Thyroid gland (tissue), 4 donors: ENCODE measurements around the gene BCL2L2. TPM values are rescaled to one million over a fixed set of nuclear protein-coding genes. Genes with fewer than 3 reads are reported as not detected.
"Not testable (repeated sequence)": the region's sequence is repeated elsewhere in the genome, so short reads cannot be mapped to it uniquely, and the experiment has no call there.

Source experiments
- DNase-seq, 2 donors: peaks; one replicate each; pipeline ENCODE4 v3.0.0-alpha.2; 2019
- H3K27ac ChIP-seq, 3 donors: fragments of 200-600 bp; sonication (generic); 1 replicate in 2 of 3; 2 replicates in 1 of 3; pipeline ENCODE4 v1.5.1; 2016 to 2019; ENCODE audit warnings: mild to moderate bottlenecking in 1 of 3, moderate library complexity in 1 of 3
- H3K27me3 ChIP-seq: fragments of 200-600 bp; sonication (generic); one replicate; pipeline ENCODE4 v1.5.1; 2019
- H3K36me3 ChIP-seq, 2 donors: fragments of 200-600 bp; sonication (generic); one replicate each; pipeline ENCODE4 v1.5.1; 2016 to 2019
- H3K4me1 ChIP-seq, 2 donors: fragments of 200-600 bp; sonication (generic); one replicate each; pipeline ENCODE4 v1.5.1; 2017 to 2019
- H3K4me3 ChIP-seq, 3 donors: fragments of 200-600 bp; sonication (generic); replicated peaks in 1 of 3; 1 replicate in 2 of 3; 2 replicates in 1 of 3; pipeline ENCODE4 v1.5.1; 2016; ENCODE audit warnings: mild to moderate bottlenecking in 1 of 3
- H3K9me3 ChIP-seq: fragments of 200-600 bp; sonication (generic); one replicate; pipeline ENCODE4 v1.5.1; 2017
- POLR2A ChIP-seq, 2 donors: fragments of 450-650 bp; IDR thresholded peaks; one replicate each; pipeline ENCODE4 v1.6.1; 2017; ENCODE audit warnings: antibody characterized with exemption in 2 of 2, mild to moderate bottlenecking in 2 of 2, moderate library complexity in 1 of 2
- WGBS, 2 donors: methylation state at CpG; one replicate each; pipeline ENCODE4 v1.1.5; 2017; 5-methylcytosine and 5-hydroxymethylcytosine counted together
- intact Hi-C: fragments of 100-400 bp; cut with DNase I; formaldehyde crosslinking; loops from one replicate; pipeline ENCODE4 v1.15.1; 2023
- total RNA-seq, 4 donors: library from RNA; depleted of rRNA; stranded (reverse); fragments of >200 nt; gene quantifications; one replicate each; pipeline ENCODE4 v1.2.3, GENCODE V29; 2016
- TF ChIP-seq, protein P1 (sequence below), 6 experiments: fragments of 200-600 bp in 3 of 6; fragments of 450-650 bp in 3 of 6; sonication (generic) in 3 of 6; IDR thresholded peaks; one replicate each; pipeline ENCODE4 v1.5.1; 2016 to 2019; ENCODE audit warnings: antibody characterized with exemption in 6 of 6, mild to moderate bottlenecking in 2 of 6, inconsistent platforms in 1 of 6, moderate library complexity in 1 of 6

Gene BCL2L2, protein sequence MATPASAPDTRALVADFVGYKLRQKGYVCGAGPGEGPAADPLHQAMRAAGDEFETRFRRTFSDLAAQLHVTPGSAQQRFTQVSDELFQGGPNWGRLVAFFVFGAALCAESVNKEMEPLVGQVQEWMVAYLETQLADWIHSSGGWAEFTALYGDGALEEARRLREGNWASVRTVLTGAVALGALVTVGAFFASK
- 10 to 100 TPM; 37.3 to 52.8 (median 46.1) TPM for total RNA-seq

DNA sequence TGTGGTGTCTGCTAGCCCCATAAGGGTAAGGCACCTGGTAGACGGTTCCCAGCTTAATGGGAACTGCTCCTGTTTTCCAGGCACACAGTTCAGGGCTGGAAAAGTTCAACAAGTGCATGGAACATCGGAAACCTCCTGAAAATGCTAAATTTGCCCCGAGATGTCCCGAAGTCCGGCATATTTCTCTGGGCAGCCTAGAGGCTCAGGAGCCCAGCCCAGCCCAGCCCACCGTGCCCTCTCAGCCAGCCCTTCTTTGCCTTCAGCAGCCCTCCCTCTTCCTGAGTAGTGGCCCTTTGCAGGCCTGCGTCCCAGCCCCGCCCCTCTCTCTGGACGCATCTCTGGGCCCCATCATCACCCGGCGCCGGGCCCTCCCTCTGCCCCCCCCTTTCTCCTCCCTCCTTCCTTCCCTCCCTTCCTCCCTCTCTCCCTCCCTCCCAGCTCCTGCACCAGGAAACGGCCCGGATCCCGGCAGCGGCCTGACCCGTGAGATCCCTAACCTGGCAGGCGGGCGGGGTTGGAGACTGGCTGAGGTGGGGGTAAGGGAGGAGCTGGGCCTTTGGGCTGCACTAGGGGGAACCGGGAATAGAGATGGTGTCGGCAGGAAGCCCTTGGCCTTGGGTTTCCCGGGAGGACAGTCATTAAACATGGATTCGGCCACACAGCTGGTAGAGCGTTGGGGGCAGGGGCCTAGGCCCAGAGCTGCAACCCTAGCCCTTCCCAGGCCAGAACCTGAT lies at the start of gene BCL2L2:
Gene BCL2L2, plus strand, starts transcription at position 422 of the 734 bp plus-strand sequence. CDS start 935 bp downstream, outside the sequence.
- peak; percentile 96 to 97 for DNase-seq
- Histone ChIP-seq H3K27me3 (no peaks in the 10 kb centered on the region), H3K27ac (peak within 1 kb of the TSS; percentile 70 to 88 (median 87)), H3K36me3 (peaks cover 3 to 8% of the 10 kb centered on the region in 2 donors), H3K4me3 (peak within 1 kb of the TSS in 2 of 3 donors; percentile 69 to 73), H3K4me1 (peaks cover 25 to 38% of the 10 kb centered on the region in 2 donors), H3K9me3 (no peaks in the 10 kb centered on the region)
- WGBS, 2 donors = 0 to 4% methylated on average over 22 to 24 of the region's 24 CpGs
- TF ChIP-seq POLR2A (IDR thresholded peaks at IDR 0.05) = peak; percentile 41 to 82
- TF ChIP-seq, protein P1, sequence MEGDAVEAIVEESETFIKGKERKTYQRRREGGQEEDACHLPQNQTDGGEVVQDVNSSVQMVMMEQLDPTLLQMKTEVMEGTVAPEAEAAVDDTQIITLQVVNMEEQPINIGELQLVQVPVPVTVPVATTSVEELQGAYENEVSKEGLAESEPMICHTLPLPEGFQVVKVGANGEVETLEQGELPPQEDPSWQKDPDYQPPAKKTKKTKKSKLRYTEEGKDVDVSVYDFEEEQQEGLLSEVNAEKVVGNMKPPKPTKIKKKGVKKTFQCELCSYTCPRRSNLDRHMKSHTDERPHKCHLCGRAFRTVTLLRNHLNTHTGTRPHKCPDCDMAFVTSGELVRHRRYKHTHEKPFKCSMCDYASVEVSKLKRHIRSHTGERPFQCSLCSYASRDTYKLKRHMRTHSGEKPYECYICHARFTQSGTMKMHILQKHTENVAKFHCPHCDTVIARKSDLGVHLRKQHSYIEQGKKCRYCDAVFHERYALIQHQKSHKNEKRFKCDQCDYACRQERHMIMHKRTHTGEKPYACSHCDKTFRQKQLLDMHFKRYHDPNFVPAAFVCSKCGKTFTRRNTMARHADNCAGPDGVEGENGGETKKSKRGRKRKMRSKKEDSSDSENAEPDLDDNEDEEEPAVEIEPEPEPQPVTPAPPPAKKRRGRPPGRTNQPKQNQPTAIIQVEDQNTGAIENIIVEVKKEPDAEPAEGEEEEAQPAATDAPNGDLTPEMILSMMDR (IDR thresholded peaks at IDR 0.05) = no peak
- intact Hi-C loops = no loop called here

DNA sequence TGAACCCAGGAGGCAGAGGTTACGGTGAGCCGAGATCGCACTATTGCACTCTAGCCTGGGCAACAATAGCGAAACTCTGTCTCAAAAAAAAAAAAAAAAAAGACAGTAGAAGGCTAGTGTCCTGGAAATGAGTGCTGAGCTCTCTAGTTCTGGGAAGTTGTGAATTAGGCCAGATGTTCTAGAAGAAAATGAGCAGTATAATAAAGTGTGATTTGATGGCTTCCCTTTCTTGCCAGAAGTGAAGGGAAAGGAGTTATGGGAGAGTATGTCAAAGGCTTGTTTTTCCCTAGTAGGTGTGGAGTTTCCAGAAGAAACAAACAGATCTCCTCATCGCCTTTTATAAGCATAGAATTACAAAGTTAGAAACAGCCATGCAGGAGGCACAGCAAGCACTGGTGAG lies 48.4 kb upstream of the BCL2L2 start:
- Histone ChIP-seq H3K27me3 (no peaks in the 10 kb centered on the region), H3K4me1 (peaks cover 0 to 4% of the 10 kb centered on the region in 2 donors), H3K9me3 (peaks cover 4% of the 10 kb centered on the region), H3K4me3 (no peak overlapping the region), H3K27ac (no peak overlapping the region), H3K36me3 (no peaks in the 10 kb centered on the region)
- intact Hi-C loops = no loop called here
- no peak for DNase-seq
- TF ChIP-seq, protein P1 (IDR thresholded peaks at IDR 0.05) = no peak
- TF ChIP-seq POLR2A (IDR thresholded peaks at IDR 0.05) = no peak
- 93 to 94% methylated on average over 5 of the region's 5 CpGs for WGBS, 2 donors

DNA sequence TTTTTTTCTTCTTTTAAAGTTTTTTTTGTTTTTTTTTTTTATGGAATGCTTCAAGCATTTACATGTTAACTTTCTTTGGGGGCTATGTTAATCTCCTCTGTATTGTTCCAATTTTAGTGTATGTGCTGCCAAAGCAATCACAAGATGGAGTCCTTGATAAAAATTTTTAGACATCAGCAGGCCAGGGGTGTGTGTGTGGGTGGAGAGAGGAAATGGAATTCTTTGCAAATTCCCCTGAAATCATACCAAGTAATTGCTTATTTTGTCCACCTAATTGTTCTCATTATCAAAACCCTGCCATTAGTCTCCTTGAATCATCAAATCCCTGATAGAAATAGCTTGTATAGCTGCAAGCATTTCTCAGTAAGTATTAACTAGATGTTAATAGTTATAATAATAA lies 47.2 kb upstream of the BCL2L2 start:
- Histone ChIP-seq H3K4me1 (peaks cover 0 to 4% of the 10 kb centered on the region in 2 donors), H3K27me3 (no peaks in the 10 kb centered on the region), H3K4me3 (no peak overlapping the region), H3K36me3 (no peaks in the 10 kb centered on the region), H3K9me3 (no peaks in the 10 kb centered on the region), H3K27ac (no peak overlapping the region)
- intact Hi-C loops = no loop called here
- no peak for TF ChIP-seq POLR2A (IDR thresholded peaks at IDR 0.05)
- TF ChIP-seq, protein P1 (IDR thresholded peaks at IDR 0.05) = no peak
- no peak for DNase-seq

DNA sequence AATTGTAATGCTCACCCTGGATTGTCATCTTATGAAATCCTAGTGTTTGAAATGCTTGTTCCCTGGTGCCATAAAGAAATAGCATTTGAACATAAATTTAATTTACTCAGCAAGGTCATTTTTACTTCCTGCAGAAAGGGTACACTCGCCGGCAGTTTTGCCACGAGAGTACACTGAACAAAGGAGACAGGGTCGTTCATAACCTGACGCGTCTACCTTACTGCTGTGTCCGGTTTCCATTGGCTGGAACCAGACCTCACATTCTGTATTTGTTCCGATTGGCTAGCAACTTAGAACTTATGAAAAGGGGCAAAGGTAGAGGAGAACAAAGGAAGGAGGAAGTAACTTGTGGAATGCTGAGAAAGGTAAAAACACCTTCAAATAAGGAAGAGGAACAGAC lies 45.8 kb upstream of the BCL2L2 start:
- intact Hi-C loops = loop anchor here (5.0 kb wide), 1 partner anchor 116 kb away; the partner anchor contains the start of gene CMTM5
- DNase-seq, H3K9me3 ChIP-seq, H3K27me3 ChIP-seq, H3K36me3 ChIP-seq, H3K4me3 ChIP-seq, H3K27ac ChIP-seq, H3K4me1 ChIP-seq: not testable (repeated sequence)
- WGBS, 2 donors = 86 to 94% methylated on average over 8 of the region's 8 CpGs

DNA sequence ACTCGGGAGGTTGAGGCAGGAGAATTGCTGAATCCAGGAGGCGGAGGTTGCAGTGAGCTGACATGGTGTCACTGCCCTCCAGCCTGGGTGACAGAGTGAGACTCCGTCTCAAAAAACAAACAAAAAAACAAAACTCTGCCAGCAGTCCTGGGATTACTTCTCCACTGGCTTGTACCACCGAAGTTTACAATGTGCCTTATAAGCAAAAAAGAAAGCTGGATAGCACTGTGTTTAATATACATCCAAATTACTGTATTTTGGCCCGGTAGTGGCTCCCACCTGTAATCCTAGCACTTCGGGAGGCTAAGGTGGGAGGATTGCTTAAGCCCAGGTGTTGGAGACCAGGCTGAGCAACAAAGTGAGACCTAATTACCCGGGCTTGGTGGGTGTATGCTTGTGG lies 37.4 kb upstream of the BCL2L2 start:
- 85 to 91% methylated on average over 7 of the region's 7 CpGs for WGBS, 2 donors
- intact Hi-C loops = no loop called here
- no peaks in the 10 kb centered on the region for H3K36me3 ChIP-seq
- no peaks in the 10 kb centered on the region for H3K9me3 ChIP-seq
- TF ChIP-seq POLR2A (IDR thresholded peaks at IDR 0.05) = no peak
- TF ChIP-seq, protein P1 (IDR thresholded peaks at IDR 0.05) = no peak
- no peak overlapping the region for H3K4me3 ChIP-seq
- H3K27me3 ChIP-seq = no peaks in the 10 kb centered on the region
- no peak for DNase-seq
- H3K27ac ChIP-seq = no peak overlapping the region
- no peaks in the 10 kb centered on the region for H3K4me1 ChIP-seq
